ENCODE data around the gene HAPLN2.

Gene HAPLN2

DNA sequence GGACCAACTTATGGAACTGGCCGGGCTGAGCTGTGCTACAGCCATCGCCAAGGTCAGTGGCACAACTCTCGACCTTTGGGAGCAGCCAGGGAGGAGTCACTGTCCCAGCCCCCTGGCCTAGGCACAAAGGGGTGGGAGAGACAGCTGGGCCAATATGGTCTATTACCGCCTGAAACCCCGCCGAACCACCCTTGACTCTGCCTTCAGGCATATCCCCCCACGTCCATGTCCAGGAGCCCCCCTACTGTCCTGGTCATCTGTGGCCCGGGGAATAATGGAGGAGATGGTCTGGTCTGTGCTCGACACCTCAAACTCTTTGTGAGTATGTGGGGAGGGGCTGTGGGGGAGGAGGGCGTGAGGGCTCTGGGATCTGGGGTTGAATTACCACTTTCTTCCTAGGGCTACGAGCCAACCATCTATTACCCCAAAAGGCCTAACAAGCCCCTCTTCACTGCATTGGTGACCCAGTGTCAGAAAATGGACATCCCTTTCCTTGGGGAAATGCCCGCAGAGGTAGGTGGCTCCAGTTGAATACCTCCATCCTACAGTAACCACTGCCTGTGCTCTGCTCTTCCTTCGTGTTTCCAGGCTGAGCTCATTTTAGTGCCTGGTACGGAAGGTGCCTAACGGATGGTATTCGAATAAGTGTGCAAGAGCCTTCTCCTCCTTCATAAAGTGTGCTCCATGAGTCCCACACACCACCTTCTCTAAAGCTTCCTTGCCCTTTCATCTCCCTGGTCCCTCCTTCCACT lies 26.9 kb upstream of the HAPLN2 start:
- no peak for DNase-seq (ENCODE audit: low read depth)
- TF ChIP-seq, protein P1, sequence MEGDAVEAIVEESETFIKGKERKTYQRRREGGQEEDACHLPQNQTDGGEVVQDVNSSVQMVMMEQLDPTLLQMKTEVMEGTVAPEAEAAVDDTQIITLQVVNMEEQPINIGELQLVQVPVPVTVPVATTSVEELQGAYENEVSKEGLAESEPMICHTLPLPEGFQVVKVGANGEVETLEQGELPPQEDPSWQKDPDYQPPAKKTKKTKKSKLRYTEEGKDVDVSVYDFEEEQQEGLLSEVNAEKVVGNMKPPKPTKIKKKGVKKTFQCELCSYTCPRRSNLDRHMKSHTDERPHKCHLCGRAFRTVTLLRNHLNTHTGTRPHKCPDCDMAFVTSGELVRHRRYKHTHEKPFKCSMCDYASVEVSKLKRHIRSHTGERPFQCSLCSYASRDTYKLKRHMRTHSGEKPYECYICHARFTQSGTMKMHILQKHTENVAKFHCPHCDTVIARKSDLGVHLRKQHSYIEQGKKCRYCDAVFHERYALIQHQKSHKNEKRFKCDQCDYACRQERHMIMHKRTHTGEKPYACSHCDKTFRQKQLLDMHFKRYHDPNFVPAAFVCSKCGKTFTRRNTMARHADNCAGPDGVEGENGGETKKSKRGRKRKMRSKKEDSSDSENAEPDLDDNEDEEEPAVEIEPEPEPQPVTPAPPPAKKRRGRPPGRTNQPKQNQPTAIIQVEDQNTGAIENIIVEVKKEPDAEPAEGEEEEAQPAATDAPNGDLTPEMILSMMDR (IDR thresholded peaks at IDR 0.05; ENCODE audit: low read depth, low read length, missing control alignments) = no peak
- H3K4me3 ChIP-seq (ENCODE audit: low read depth, low read length) = peak overlapping the region; percentile 77

DNA sequence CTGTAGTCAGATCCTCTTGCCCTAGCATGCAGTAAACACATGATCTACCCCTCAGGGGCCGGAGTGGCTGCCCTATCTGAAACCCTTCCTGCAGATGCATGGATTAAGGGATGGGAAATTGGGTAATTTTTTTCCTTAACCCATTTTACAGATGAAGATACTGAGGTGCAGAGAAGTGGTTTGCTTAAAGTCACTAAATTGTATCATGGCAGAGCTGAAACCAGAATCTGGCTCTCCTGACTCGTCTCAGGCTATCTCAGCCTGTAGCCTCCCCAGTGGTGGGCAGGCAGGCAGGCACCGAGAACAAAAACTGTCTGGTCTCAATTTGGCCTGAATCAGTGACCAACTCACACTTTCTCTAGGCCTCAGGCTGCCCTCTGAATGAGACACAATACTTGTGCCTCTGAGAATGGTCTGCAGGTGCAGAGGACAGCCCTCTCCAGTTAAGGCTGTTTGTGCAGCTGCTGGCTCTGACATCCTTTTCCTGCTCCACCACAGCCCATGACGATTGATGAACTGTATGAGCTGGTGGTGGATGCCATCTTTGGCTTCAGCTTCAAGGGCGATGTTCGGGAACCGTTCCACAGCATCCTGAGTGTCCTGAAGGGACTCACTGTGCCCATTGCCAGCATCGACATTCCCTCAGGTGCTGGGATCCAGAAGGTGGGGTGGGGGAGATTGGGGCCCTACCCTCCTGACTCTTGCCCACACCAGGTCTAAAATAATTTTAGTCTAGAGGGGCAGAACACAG lies 26.1 kb upstream of the HAPLN2 start:
- DNase-seq (ENCODE audit: low read depth) = no peak
- TF ChIP-seq, protein P1 (IDR thresholded peaks at IDR 0.05; ENCODE audit: low read depth, low read length, missing control alignments) = no peak
- H3K4me3 ChIP-seq (ENCODE audit: low read depth, low read length) = no peak overlapping the region

DNA sequence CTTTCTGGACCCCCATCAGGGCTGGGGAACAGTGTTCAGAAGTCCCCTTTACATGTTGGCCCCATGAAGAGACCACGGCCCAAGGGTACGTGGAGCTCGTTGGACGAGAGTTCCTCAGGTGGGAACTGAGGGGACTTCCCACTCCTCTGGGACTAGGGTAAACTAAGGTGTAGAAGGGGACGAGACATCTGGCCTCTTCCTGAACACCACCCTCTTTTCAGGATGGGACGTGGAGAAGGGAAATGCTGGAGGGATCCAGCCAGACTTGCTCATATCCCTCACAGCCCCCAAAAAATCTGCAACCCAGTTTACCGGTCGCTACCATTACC lies 25.6 kb upstream of the HAPLN2 start:
- DNase-seq (ENCODE audit: low read depth) = no peak
- no peak overlapping the region for H3K4me3 ChIP-seq (ENCODE audit: low read depth, low read length)
- TF ChIP-seq, protein P1 (IDR thresholded peaks at IDR 0.05; ENCODE audit: low read depth, low read length, missing control alignments) = no peak

DNA sequence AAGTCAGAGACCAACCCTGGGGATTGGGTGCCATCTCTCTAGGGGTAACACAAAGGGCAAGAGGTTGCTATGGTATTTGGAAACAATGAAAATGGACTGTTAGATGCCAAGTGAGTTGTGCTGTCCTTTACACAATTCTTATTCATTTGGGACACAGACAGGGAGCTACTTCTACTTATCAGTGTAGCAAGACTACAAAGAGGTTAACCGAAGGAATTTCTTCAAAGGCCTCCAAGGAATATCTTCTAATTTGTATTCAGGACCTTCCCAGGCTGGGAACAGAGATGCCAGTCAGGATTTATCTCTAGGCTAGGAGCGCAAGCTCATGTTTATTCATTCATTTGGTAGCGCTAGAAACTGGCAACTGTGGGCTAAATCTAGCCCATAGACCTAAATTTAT lies 25.0 kb upstream of the HAPLN2 start:
- DNase-seq (ENCODE audit: low read depth) = no peak
- no peak overlapping the region for H3K4me3 ChIP-seq (ENCODE audit: low read depth, low read length)

DNA sequence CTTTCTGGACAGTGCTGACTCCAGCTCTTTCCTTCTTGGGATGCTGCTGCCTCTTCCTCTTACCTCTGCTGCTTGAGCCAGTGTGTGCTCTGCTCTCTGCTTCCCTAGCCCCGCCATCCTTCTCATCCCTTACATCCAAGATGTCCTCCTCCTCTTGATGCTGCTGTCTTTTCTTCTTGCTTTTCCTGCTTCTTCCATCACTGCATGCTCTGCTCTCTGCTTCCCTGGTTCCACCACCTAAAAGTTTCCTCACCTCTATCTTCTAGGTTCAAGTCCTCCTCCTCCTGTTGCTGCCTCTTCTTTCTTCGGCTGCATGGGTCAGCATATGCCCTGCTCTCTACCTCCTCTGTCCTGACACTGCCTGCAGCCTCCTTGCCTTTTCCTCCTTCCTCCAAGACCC lies 24.2 kb upstream of the HAPLN2 start:
- TF ChIP-seq, protein P1 (IDR thresholded peaks at IDR 0.05; ENCODE audit: low read depth, low read length, missing control alignments) = no peak
- H3K4me3 ChIP-seq (ENCODE audit: low read depth, low read length) = no peak overlapping the region
- no peak for DNase-seq (ENCODE audit: low read depth)

More for the DNA sequence above, 25.0 kb upstream of the HAPLN2 start:
- TF ChIP-seq, protein P1 (IDR thresholded peaks at IDR 0.05; ENCODE audit: low read depth, low read length, missing control alignments) = no peak

DNA sequence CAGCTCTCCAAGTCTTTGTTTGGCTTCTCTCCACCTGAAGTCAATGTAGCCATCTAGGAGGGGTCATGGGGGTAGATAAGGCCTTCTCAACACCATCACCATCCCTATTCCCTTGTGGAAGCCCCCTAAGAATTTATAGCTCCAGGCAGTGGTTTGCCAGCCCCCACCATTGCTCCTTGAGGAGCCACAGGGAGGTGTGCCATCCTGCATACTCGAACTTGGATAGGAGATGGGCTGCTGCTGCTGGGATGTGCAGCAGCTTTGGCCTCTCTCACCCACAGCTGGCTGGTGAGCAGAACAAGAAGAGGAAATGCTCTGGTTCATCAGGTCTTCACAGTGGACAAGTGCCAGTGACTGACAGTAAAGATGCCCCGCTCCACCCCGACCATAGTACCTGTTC lies 22.8 kb upstream of the HAPLN2 start:
- TF ChIP-seq, protein P1 (IDR thresholded peaks at IDR 0.05; ENCODE audit: low read depth, low read length, missing control alignments) = no peak
- H3K4me3 ChIP-seq (ENCODE audit: low read depth, low read length) = no peak overlapping the region
- no peak for DNase-seq (ENCODE audit: low read depth)

All from GM12864 (cell line).